ENCODE results near the gene ADAMTSL1. TPM values are rescaled to one million over a fixed set of nuclear protein-coding genes. Genes with fewer than 3 reads are reported as not detected.

The ADAMTSL1 gene
- total and polyA plus RNA-seq, 2 of the 8 experiments (the other 6 are each of a cell fraction or from before 2014, with no cell fraction given): 0.84 to 1.1 TPM

DNA sequence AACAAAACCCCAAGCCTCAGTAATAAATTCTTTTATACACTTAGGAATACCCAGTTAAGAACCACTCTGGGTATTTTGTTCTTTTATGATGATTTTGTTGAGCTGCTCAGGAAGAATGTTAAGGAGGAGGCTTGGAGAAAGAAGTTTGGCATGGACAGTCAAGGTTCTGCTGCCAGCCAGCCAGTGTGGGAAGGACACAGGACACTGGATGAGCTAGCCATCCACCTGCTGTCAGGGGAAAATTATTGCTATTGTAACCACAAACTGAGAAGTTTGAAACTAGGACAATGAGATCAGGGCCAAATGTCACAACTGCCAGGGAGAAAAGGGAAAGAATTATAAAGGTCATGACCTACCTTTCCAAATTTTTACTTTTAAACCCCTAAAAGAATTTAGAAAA, 25.9 kb upstream of the ADAMTSL1 start:
- Histone ChIP-seq H3K27me3 (replicated peaks in 1 of 4; ENCODE audit: control insufficient read depth in 3 of 4, extremely low read depth in 1 of 4, insufficient read depth in 3 of 4, low read length in 3 of 4) (no peaks in the 10 kb centered on the region), H3K4me3 (ENCODE audit: extremely low read depth in 1 of 4, insufficient read depth in 2 of 4, low read depth in 3 of 4, low read length in 4 of 4) (no peak overlapping the region), H3K27ac (ENCODE audit: low read depth, low read length) (no peak overlapping the region), H4K20me1 (replicated peaks in 1 of 2; ENCODE audit: control insufficient read depth in 1 of 2, insufficient read depth in 2 of 2, low read length in 2 of 2) (no peaks in the 10 kb centered on the region), H2AFZ (ENCODE audit: low read length) (no peak overlapping the region), H3K4me2 (ENCODE audit: insufficient read depth in 1 of 2, low read depth in 2 of 2, low read length in 2 of 2) (no peak overlapping the region), H4K5ac (ENCODE audit: insufficient read length, low read depth, low read length) (no peak overlapping the region), H3K23ac (ENCODE audit: insufficient read length) (no peak overlapping the region), H3K79me1 (ENCODE audit: low read depth, low read length) (no peaks in the 10 kb centered on the region), H4K8ac (ENCODE audit: extremely low read depth, insufficient read depth, low read length) (no peak overlapping the region), H4K91ac (replicated peaks; ENCODE audit: insufficient read length, low read length) (no peak overlapping the region), H3K9me3 (ENCODE audit: insufficient read depth in 2 of 2, low read depth in 1 of 2, low read length in 1 of 2) (no peaks in the 10 kb centered on the region), H2BK5ac (ENCODE audit: low read depth, low read length) (no peak overlapping the region), H3K9ac (replicated peaks in 1 of 4; ENCODE audit: extremely low read depth in 1 of 4, low read depth in 3 of 4, low read length in 3 of 4) (no peak overlapping the region), H2BK120ac (replicated peaks; ENCODE audit: low read depth, low read length) (no peak overlapping the region), H3K14ac (ENCODE audit: insufficient read length) (no peak overlapping the region), H3K4ac (replicated peaks; ENCODE audit: insufficient read length, low read depth, low read length) (no peak overlapping the region), H3K79me2 (ENCODE audit: control insufficient read depth in 1 of 2, insufficient read depth in 2 of 2, low read length in 2 of 2) (no peaks in the 10 kb centered on the region), H3K18ac (ENCODE audit: extremely low read depth, low read length) (no peak overlapping the region), H2BK20ac (ENCODE audit: low read length) (no peak overlapping the region), H3K36me3 (ENCODE audit: control insufficient read depth in 2 of 4, insufficient read depth in 4 of 4, low read length in 3 of 4) (no peaks in the 10 kb centered on the region), H3K4me1 (replicated peaks in 1 of 4; ENCODE audit: control insufficient read depth in 3 of 4, insufficient read depth in 4 of 4, low read length in 3 of 4) (no peaks in the 10 kb centered on the region), H3K56ac (replicated peaks; ENCODE audit: insufficient read length, low read depth, low read length) (no peak overlapping the region), H3K23me2 (ENCODE audit: low read depth, low read length) (no peaks in the 10 kb centered on the region), H2AK5ac (ENCODE audit: low read depth, low read length) (no peak overlapping the region), H2BK12ac (ENCODE audit: low read depth, low read length) (no peak overlapping the region), H2BK15ac (ENCODE audit: low read length) (no peak overlapping the region)
- DNase-seq (ENCODE audit: low read depth in 1 of 2, low spot score in 2 of 2) (no peak), FAIRE-seq (no peak)
- POLR2A ChIA-PET (ENCODE audit: partially characterized antibody): no interaction called here
- CTCF ChIA-PET (ENCODE audit: partially characterized antibody): interaction anchor here (1.2 to 1.7 kb wide), 3 partner anchors 10 to 228 kb away, joined by 3 to 7 read pairs (median 3); no protein-coding TSS in a partner anchor
- TF ChIP-seq SIX5 (IDR thresholded peaks at IDR 0.05; ENCODE audit: low read depth, low read length) (no peak), CTCF (IDR thresholded peaks at IDR 0.05; ENCODE audit: control extremely low read depth in 1 of 3, insufficient read depth in 1 of 3, low read depth in 1 of 3, low read length in 3 of 3) (no peak), E2F6 (IDR thresholded peaks at IDR 0.05) (no peak), MAFK (IDR thresholded peaks at IDR 0.05; ENCODE audit: low read depth, low read length) (no peak), SRF (IDR thresholded peaks at IDR 0.05; ENCODE audit: low read depth, low read length) (no peak), TCF12 (IDR thresholded peaks at IDR 0.05; ENCODE audit: low read depth, low read length) (no peak), NANOG (IDR thresholded peaks at IDR 0.05; ENCODE audit: insufficient read depth, low read depth, low read length, poor library complexity, severe bottlenecking) (no peak), BRCA1 (IDR thresholded peaks at IDR 0.05; ENCODE audit: low read depth, low read length) (no peak)

All from H1 (cell line).